ENCODE results near the gene PTHLH. TPM values are rescaled to one million over a fixed set of nuclear protein-coding genes. Genes with fewer than 3 reads are reported as not detected.

PTHLH gene
- total RNA-seq, 1 experiment from 2014 or later, result not detected

DNA sequence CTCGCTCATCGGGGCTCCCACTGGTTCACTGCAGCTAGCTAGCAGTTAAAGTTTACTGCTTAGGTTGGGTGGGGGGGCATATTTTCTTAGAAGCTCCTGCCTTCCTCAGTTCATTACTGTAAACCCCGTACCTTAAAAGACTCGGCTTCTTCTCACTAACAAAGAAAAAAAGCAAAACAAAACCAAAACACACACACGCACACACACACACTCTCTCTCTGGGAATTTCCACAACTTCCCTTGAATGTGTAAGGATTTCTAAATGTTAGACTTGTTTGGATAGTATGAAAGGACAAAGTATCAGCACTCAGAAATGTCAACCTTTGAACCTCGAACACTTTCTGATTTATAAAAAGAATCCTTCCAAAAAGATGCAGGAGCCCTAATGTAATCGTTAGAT lies 927 bp downstream of the PTHLH start:
- H3K9me3 ChIP-seq, result no peaks in the 10 kb centered on the region
- H3K4me1 ChIP-seq, result peaks cover 41% of the 10 kb centered on the region
- DNase-seq, result no peak
- Mint-ChIP-seq H3K9me3 (ENCODE audit: unreplicated experiment) (no peaks in the 10 kb centered on the region), H3K27me3 (ENCODE audit: insufficient read depth, unreplicated experiment) (peaks cover 40% of the 10 kb centered on the region), H3K4me3 (ENCODE audit: unreplicated experiment) (peak overlapping the region; percentile 76), H3K36me3 (ENCODE audit: insufficient read depth, unreplicated experiment) (no peaks in the 10 kb centered on the region), H3K27ac (ENCODE audit: unreplicated experiment) (no peak overlapping the region), H3K4me1 (ENCODE audit: low read depth, unreplicated experiment) (peaks cover 32% of the 10 kb centered on the region)
- TF ChIP-seq, protein P1, sequence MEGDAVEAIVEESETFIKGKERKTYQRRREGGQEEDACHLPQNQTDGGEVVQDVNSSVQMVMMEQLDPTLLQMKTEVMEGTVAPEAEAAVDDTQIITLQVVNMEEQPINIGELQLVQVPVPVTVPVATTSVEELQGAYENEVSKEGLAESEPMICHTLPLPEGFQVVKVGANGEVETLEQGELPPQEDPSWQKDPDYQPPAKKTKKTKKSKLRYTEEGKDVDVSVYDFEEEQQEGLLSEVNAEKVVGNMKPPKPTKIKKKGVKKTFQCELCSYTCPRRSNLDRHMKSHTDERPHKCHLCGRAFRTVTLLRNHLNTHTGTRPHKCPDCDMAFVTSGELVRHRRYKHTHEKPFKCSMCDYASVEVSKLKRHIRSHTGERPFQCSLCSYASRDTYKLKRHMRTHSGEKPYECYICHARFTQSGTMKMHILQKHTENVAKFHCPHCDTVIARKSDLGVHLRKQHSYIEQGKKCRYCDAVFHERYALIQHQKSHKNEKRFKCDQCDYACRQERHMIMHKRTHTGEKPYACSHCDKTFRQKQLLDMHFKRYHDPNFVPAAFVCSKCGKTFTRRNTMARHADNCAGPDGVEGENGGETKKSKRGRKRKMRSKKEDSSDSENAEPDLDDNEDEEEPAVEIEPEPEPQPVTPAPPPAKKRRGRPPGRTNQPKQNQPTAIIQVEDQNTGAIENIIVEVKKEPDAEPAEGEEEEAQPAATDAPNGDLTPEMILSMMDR (IDR thresholded peaks at IDR 0.05; ENCODE audit: insufficient read depth in 1 of 2, low read depth in 1 of 2, low read length in 1 of 2, severe bottlenecking in 1 of 2, unreplicated experiment in 1 of 2), result no peak
- no TSS peak for BruUV-seq (replicated peaks)
- no peaks in the 10 kb centered on the region for H3K36me3 ChIP-seq (ENCODE audit: control insufficient read depth, insufficient read depth, low read length)
- ChIA-PET POLR2A (no interaction called here), CTCF (no interaction called here)
- peaks cover 5% of the 10 kb centered on the region; the same call in 1 of the 2 replicates for H3K27me3 ChIP-seq (replicated peaks; ENCODE audit: control insufficient read depth, insufficient read depth, low read length)
- H3K4me3 ChIP-seq (ENCODE audit: low read depth, low read length), result no peak overlapping the region
- intact Hi-C loops (cut with micrococcal nuclease; ENCODE audit: unreplicated experiment), result no loop called here

DNA sequence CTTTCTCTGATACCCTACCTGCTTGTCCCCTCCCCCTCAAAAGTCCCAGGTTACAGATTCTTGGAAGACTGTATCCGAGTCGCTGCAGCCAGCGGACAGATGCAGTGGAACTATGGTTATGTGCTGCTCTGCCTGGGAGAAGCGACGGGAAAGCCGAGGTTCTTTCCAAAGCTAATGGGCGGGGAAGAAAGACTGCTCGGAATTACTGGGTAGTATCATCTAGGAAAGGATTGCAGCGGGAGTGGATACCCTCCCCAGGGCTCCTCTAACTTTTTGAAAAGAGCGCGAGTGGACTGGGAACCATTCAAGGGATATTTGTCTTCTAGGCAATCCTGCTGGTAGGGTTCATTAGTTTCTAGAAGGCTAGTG lies 1.4 kb downstream of the PTHLH start:
- H3K36me3 ChIP-seq (ENCODE audit: control insufficient read depth, insufficient read depth, low read length), result no peaks in the 10 kb centered on the region
- no TSS peak for BruUV-seq (replicated peaks)
- Mint-ChIP-seq H3K9me3 (ENCODE audit: unreplicated experiment) (no peaks in the 10 kb centered on the region), H3K27ac (ENCODE audit: unreplicated experiment) (no peak overlapping the region), H3K27me3 (ENCODE audit: insufficient read depth, unreplicated experiment) (peaks cover 39% of the 10 kb centered on the region), H3K4me1 (ENCODE audit: low read depth, unreplicated experiment) (peaks cover 32% of the 10 kb centered on the region), H3K36me3 (ENCODE audit: insufficient read depth, unreplicated experiment) (no peaks in the 10 kb centered on the region), H3K4me3 (ENCODE audit: unreplicated experiment) (peak overlapping the region; percentile 76)
- ChIA-PET CTCF (interaction anchor here (1.0 kb wide), 1 partner anchor 58 kb away, joined by 3 read pairs; no protein-coding TSS in a partner anchor), POLR2A (no interaction called here)
- TF ChIP-seq, protein P1 (IDR thresholded peaks at IDR 0.05; ENCODE audit: insufficient read depth in 1 of 2, low read depth in 1 of 2, low read length in 1 of 2, severe bottlenecking in 1 of 2, unreplicated experiment in 1 of 2), result no peak
- peaks cover 41% of the 10 kb centered on the region for H3K4me1 ChIP-seq
- H3K27me3 ChIP-seq (replicated peaks; ENCODE audit: control insufficient read depth, insufficient read depth, low read length), result peaks cover 3% of the 10 kb centered on the region; the same call in 1 of the 2 replicates
- no peaks in the 10 kb centered on the region for H3K9me3 ChIP-seq
- no peak overlapping the region for H3K4me3 ChIP-seq (ENCODE audit: low read depth, low read length)
- no peak for DNase-seq
- intact Hi-C loops (cut with micrococcal nuclease; ENCODE audit: unreplicated experiment), result no loop called here

DNA sequence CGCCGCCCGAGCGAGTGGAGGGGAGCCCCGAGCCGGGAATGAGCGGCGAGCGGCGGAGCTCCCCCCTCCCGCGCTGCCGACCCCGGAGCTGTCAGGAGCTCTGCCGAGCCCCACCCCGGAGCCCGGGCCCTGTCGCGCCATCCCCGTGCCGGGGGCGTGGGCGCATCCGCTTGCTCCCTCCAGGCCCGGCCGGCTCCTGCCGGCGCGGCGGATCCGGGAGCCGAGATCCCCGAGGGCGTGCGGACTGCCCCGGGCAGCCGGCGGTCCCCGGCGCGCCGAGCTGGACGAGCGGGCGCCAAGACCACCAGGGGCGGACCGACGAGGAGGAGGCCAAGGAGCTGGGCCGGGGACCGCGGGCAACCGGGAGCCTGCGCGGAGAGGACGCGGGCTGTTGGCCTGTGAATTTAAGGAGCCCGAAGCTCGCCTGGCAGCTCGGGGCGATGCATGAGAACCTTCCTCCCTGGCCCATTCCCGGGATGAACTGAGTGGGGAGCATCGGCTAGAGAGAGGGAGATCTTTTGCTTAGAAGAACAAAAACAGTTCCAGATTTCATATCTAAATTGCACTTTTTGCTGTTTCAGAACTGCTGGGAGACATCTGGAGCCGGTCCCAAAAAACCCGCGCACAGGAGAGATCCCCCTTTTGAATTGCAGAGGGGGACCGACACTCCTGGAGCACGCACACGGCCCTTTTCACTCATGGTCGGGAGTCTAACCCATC lies 2.0 kb downstream of the PTHLH start:
- intact Hi-C loops (cut with micrococcal nuclease; ENCODE audit: unreplicated experiment), result no loop called here
- no peak for DNase-seq

More for the DNA sequence above, 2.0 kb downstream of the PTHLH start:
- BruUV-seq (replicated peaks), result no TSS peak
- Histone ChIP-seq H3K4me1 (peaks cover 35% of the 10 kb centered on the region), H3K36me3 (ENCODE audit: control insufficient read depth, insufficient read depth, low read length) (no peaks in the 10 kb centered on the region), H3K27me3 (replicated peaks; ENCODE audit: control insufficient read depth, insufficient read depth, low read length) (peaks cover 3% of the 10 kb centered on the region; the same call in 1 of the 2 replicates), H3K9me3 (no peaks in the 10 kb centered on the region), H3K4me3 (ENCODE audit: low read depth, low read length) (peak overlapping the region; percentile 51)
- CTCF ChIA-PET, result interaction anchor here (0.6 to 1.8 kb wide), 4 partner anchors 30 to 902 kb away, joined by 3 to 5 read pairs (median 4); no protein-coding TSS in a partner anchor
- H3K9me3 Mint-ChIP-seq (ENCODE audit: unreplicated experiment), result no peaks in the 10 kb centered on the region
- H3K27me3 Mint-ChIP-seq (ENCODE audit: insufficient read depth, unreplicated experiment), result peaks cover 33% of the 10 kb centered on the region
- H3K27ac Mint-ChIP-seq (ENCODE audit: unreplicated experiment), result no peak overlapping the region
- H3K4me1 Mint-ChIP-seq (ENCODE audit: low read depth, unreplicated experiment), result peaks cover 32% of the 10 kb centered on the region
- POLR2A ChIA-PET, result interaction anchor here (1.3 kb wide), 1 partner anchor 191 kb away, joined by 3 read pairs; no protein-coding TSS in a partner anchor
- H3K36me3 Mint-ChIP-seq (ENCODE audit: insufficient read depth, unreplicated experiment), result no peaks in the 10 kb centered on the region
- TF ChIP-seq, protein P1 (IDR thresholded peaks at IDR 0.05; ENCODE audit: insufficient read depth in 1 of 2, low read depth in 1 of 2, low read length in 1 of 2, severe bottlenecking in 1 of 2, unreplicated experiment in 1 of 2), result no peak
- peak overlapping the region; percentile 78 for H3K4me3 Mint-ChIP-seq (ENCODE audit: unreplicated experiment)
